Measurements from ENCODE around the gene CDIPT. TPM values are rescaled to one million over a fixed set of nuclear protein-coding genes. Genes with fewer than 3 reads are reported as not detected.

The CDIPT gene
- total and polyA plus RNA-seq, 2 of the 13 experiments (the other 11 are each of a cell fraction or from before 2014, with no cell fraction given), result 54.9 to 97.5 TPM

- peak; percentile 69; the same call in 1 of the 2 replicates for TF ChIP-seq ZSCAN20 (CRISPR knock-in tag; IDR thresholded peaks at IDR 0.05; ENCODE audit: borderline replicate concordance)
- TF ChIP-seq CSRNP2 (CRISPR knock-in tag; conservative IDR thresholded peaks at IDR 0.05; ENCODE audit: low read depth), result no peak
- TF ChIP-seq NONO (IDR thresholded peaks at IDR 0.05), result no peak
- TF ChIP-seq NONO (CRISPR knock-in tag; conservative IDR thresholded peaks at IDR 0.05), result peak; percentile 89
- peak; percentile 54 for TF ChIP-seq PTBP1 (IDR thresholded peaks at IDR 0.05; ENCODE audit: low read depth, low read length, poor library complexity, severe bottlenecking)
- TF ChIP-seq ZZZ3 (CRISPR knock-in tag; IDR thresholded peaks at IDR 0.05; ENCODE audit: borderline replicate concordance), result no peak; the same call in 1 of the 2 replicates
- TF ChIP-seq, protein P1, sequence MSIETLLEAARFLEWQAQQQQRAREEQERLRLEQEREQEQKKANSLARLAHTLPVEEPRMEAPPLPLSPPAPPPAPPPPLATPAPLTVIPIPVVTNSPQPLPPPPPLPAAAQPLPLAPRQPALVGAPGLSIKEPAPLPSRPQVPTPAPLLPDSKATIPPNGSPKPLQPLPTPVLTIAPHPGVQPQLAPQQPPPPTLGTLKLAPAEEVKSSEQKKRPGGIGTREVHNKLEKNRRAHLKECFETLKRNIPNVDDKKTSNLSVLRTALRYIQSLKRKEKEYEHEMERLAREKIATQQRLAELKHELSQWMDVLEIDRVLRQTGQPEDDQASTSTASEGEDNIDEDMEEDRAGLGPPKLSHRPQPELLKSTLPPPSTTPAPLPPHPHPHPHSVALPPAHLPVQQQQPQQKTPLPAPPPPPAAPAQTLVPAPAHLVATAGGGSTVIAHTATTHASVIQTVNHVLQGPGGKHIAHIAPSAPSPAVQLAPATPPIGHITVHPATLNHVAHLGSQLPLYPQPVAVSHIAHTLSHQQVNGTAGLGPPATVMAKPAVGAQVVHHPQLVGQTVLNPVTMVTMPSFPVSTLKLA (IDR thresholded peaks at IDR 0.05), result no peak
- no peak for TF ChIP-seq ZNF761 (CRISPR knock-in tag; conservative IDR thresholded peaks at IDR 0.05)
- TF ChIP-seq NCOA2 (CRISPR knock-in tag; IDR thresholded peaks at IDR 0.05), result peak; percentile 51; the same call in 1 of the 2 replicates
- TF ChIP-seq ZNF564 (CRISPR knock-in tag; IDR thresholded peaks at IDR 0.05), result peak; percentile 5; the same call in 1 of the 2 replicates
- TF ChIP-seq AGO2 (optimal IDR thresholded peaks at IDR 0.05; ENCODE audit: low read depth, low read length), result peak; percentile 100
- peak; percentile 53; the same call in 1 of the 2 replicates for TF ChIP-seq ETV5 (CRISPR knock-in tag; IDR thresholded peaks at IDR 0.05; ENCODE audit: borderline replicate concordance)
- TF ChIP-seq, protein P2, sequence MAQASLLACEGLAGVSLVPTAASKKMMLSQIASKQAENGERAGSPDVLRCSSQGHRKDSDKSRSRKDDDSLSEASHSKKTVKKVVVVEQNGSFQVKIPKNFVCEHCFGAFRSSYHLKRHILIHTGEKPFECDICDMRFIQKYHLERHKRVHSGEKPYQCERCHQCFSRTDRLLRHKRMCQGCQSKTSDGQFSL (CRISPR knock-in tag; IDR thresholded peaks at IDR 0.05), result peak; percentile 67; the same call in 1 of the 2 replicates
- TF ChIP-seq, protein P3, sequence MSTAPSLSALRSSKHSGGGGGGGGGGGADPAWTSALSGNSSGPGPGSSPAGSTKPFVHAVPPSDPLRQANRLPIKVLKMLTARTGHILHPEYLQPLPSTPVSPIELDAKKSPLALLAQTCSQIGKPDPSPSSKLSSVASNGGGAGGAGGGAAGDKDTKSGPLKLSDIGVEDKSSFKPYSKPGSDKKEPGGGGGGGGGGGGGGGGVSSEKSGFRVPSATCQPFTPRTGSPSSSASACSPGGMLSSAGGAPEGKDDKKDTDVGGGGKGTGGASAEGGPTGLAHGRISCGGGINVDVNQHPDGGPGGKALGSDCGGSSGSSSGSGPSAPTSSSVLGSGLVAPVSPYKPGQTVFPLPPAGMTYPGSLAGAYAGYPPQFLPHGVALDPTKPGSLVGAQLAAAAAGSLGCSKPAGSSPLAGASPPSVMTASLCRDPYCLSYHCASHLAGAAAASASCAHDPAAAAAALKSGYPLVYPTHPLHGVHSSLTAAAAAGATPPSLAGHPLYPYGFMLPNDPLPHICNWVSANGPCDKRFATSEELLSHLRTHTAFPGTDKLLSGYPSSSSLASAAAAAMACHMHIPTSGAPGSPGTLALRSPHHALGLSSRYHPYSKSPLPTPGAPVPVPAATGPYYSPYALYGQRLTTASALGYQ (CRISPR knock-in tag; IDR thresholded peaks at IDR 0.05), result peak; percentile 76; the same call in 1 of the 2 replicates
- no peak for TF ChIP-seq ELK4 (CRISPR knock-in tag; IDR thresholded peaks at IDR 0.05; ENCODE audit: borderline replicate concordance)
- TF ChIP-seq RFX1 (IDR thresholded peaks at IDR 0.05), result no peak
- no peak for TF ChIP-seq TMF1 (CRISPR knock-in tag; IDR thresholded peaks at IDR 0.05; ENCODE audit: low read depth)
- no peak for TF ChIP-seq JUN (CRISPR knock-in tag; IDR thresholded peaks at IDR 0.05)
- TF ChIP-seq DR1 (CRISPR knock-in tag; IDR thresholded peaks at IDR 0.05), result peak; percentile 35; the same call in 1 of the 2 replicates
- peak; percentile 77 for TF ChIP-seq HNRNPLL (IDR thresholded peaks at IDR 0.05; ENCODE audit: low read depth, low read length, poor library complexity, severe bottlenecking)
- peak; percentile 71; the same call in 1 of the 2 replicates for TF ChIP-seq HNRNPL (IDR thresholded peaks at IDR 0.05; ENCODE audit: low read depth, low read length)
- 0 out of 2 replicates have a peak, but pooled peaks have one; percentile 23 for TF ChIP-seq ZNF264 (CRISPR knock-in tag; IDR thresholded peaks at IDR 0.05)
- TF ChIP-seq SSRP1 (CRISPR knock-in tag; IDR thresholded peaks at IDR 0.05), result peak; percentile 74; the same call in 1 of the 2 replicates
- TF ChIP-seq MLLT10 (CRISPR knock-in tag; IDR thresholded peaks at IDR 0.05), result no peak
Observed at GRCh38 chr16:29811170-29811895, 51.7 kb downstream of the CDIPT start (continued).
